OCI-LY7 (cell line): Measurements from ENCODE around the gene GPR153.

Experiments
- CTCF ChIP-seq: fragments of 200-600 bp; sonication (generic); conservative IDR thresholded peaks from 2 replicates; pipeline ENCODE4 v1.5.1; 2014; ENCODE audit warnings: mild to moderate bottlenecking, antibody characterized with exemption, low read length, moderate library complexity, mixed read lengths
- EZH2phosphoT487 ChIP-seq: fragments of 200-600 bp; sonication (generic); IDR thresholded peaks from 2 replicates; pipeline ENCODE4 v1.6.1; 2018; ENCODE audit warnings: low read depth, borderline replicate concordance, mild to moderate bottlenecking, mixed run types, antibody characterized with exemption, low read length, moderate library complexity, mixed read lengths

GRCh38 chr1:6272452-6272851 is 11.6 kb upstream of the GPR153 start:
- no peak for TF ChIP-seq CTCF
- TF ChIP-seq EZH2phosphoT487: no peak
